Activated CD8-positive, alpha-beta T cell treated with anti-CD3 and anti-CD28 coated beads for 36 hours (primary cell): ENCODE measurements around the gene SKAP1. TPM values are rescaled to one million over a fixed set of nuclear protein-coding genes. Genes with fewer than 3 reads are reported as not detected.
A peak's percentile ranks its signal among the peaks of the same experiment; 100 is the strongest.
"Not testable (repeated sequence)": the region's sequence is repeated elsewhere in the genome, so short reads cannot be mapped to it uniquely, and the experiment has no call there.

ENCODE experiments used
- ATAC-seq: fragments of 200-7000 bp; cut with Tn5 transposase; one replicate; pipeline ENCODE4 v1.10.0; 2021; ENCODE audit warnings: mild to moderate bottlenecking, moderate library complexity
- CTCF ChIA-PET: fragments of 350-600 bp; sonication (Branson Sonifier 250); formaldehyde crosslinking; loops from one replicate; lab custom pipeline; 2021; ENCODE audit warnings: antibody characterized with exemption; lab: Charles Lee
- POLR2A ChIA-PET: fragments of 350-600 bp; sonication (Branson Sonifier 250); formaldehyde crosslinking; loops from one replicate; lab custom pipeline; 2021; ENCODE audit warnings: antibody characterized with exemption; lab: Charles Lee
- DNase-seq: peaks from one replicate; pipeline ENCODE4 v3.0.0-alpha.2; 2020
- H3K27ac Mint-ChIP-seq: one replicate; pipeline ENCODE4 v1.8.0; 2021; ENCODE audit warnings: mild to moderate bottlenecking, mixed read lengths
- H3K27me3 Mint-ChIP-seq: one replicate; pipeline ENCODE4 v1.8.0; 2021; ENCODE audit warnings: mixed read lengths
- H3K36me3 Mint-ChIP-seq: one replicate; pipeline ENCODE4 v1.8.0; 2021; ENCODE audit warnings: low read depth, mixed read lengths
- H3K4me1 Mint-ChIP-seq: one replicate; pipeline ENCODE4 v1.8.0; 2021; ENCODE audit warnings: low read depth, mixed read lengths
- H3K4me3 Mint-ChIP-seq: one replicate; pipeline ENCODE4 v1.8.0; 2021; ENCODE audit warnings: mild to moderate bottlenecking, moderate library complexity, mixed read lengths
- H3K9me3 Mint-ChIP-seq: one replicate; pipeline ENCODE4 v1.8.0; 2021; ENCODE audit warnings: mixed read lengths
- intact Hi-C: fragments of 100-400 bp; cut with micrococcal nuclease; formaldehyde crosslinking; loops from one replicate; pipeline ENCODE4 v1.10.0; 2022
- total RNA-seq, 2 experiments: library from RNA; stranded (reverse); gene quantifications; one replicate each; pipeline ENCODE4 v1.2.3, GENCODE V29; 2021
- TF ChIP-seq, protein P1 (sequence below): fragments of 200-600 bp; IDR thresholded peaks from one replicate; pipeline ENCODE4 v1.8.0; 2022; ENCODE audit warnings: antibody characterized with exemption, mild to moderate bottlenecking

The SKAP1 gene
- total RNA-seq, 2 experiments from 2014 or later = 73.9 to 81.3 TPM

DNA sequence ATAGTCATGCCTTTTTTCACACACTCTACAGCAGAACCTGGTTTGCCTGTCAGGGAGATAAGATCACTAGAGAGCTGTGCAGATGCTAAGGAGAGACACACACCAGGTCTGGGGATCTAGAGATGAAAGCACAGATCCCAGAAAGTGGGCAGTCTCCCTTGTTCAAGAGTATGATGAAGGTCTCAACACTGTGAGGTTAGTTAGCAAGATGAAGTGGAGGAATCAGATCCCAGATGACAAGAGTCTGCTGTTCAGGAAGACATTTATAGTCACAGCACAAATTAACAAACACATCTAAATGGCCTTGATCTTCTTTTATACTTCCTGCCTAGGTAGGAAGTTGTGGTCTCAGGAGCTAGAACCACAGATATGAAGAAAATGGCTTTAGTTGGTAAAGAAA is 23.4 kb upstream of the SKAP1 start:
- DNase-seq = no peak
- H3K27me3 Mint-ChIP-seq = no peaks in the 10 kb centered on the region
- intact Hi-C loops = no loop called here
- CTCF ChIA-PET = interaction anchor here (0.9 to 5.6 kb wide), 11 partner anchors 9 to 140 kb away, joined by 3 to 33 read pairs (median 7); partner anchors contain the start of gene HOXB5
- peak overlapping the region; percentile 89 for H3K27ac Mint-ChIP-seq
- no peaks in the 10 kb centered on the region for H3K9me3 Mint-ChIP-seq
- H3K4me1 Mint-ChIP-seq = peaks cover 55% of the 10 kb centered on the region
- POLR2A ChIA-PET = interaction anchor here (0.6 to 5.4 kb wide), 5 partner anchors 11 to 92 kb away, joined by 3 to 58 read pairs (median 3); no protein-coding TSS in a partner anchor
- H3K4me3 Mint-ChIP-seq = peak overlapping the region; percentile 10
- ATAC-seq = peak; percentile 27
- H3K36me3 Mint-ChIP-seq = peaks cover 4% of the 10 kb centered on the region
- TF ChIP-seq, protein P1, sequence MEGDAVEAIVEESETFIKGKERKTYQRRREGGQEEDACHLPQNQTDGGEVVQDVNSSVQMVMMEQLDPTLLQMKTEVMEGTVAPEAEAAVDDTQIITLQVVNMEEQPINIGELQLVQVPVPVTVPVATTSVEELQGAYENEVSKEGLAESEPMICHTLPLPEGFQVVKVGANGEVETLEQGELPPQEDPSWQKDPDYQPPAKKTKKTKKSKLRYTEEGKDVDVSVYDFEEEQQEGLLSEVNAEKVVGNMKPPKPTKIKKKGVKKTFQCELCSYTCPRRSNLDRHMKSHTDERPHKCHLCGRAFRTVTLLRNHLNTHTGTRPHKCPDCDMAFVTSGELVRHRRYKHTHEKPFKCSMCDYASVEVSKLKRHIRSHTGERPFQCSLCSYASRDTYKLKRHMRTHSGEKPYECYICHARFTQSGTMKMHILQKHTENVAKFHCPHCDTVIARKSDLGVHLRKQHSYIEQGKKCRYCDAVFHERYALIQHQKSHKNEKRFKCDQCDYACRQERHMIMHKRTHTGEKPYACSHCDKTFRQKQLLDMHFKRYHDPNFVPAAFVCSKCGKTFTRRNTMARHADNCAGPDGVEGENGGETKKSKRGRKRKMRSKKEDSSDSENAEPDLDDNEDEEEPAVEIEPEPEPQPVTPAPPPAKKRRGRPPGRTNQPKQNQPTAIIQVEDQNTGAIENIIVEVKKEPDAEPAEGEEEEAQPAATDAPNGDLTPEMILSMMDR = no peak

GRCh38 chr17:48451489-48451888 is 21.5 kb upstream of the SKAP1 start:
- intact Hi-C loops = no loop called here
- ChIA-PET POLR2A (interaction anchor here (1.2 to 5.4 kb wide), 2 partner anchors 9 to 11 kb away, joined by 3 to 58 read pairs; no protein-coding TSS in a partner anchor), CTCF (interaction anchor here (0.7 to 5.6 kb wide), 7 partner anchors 9 to 192 kb away, joined by 3 to 33 read pairs (median 7); partner anchors contain the start of gene HOXB5)
- ATAC-seq (no peak), DNase-seq (no peak)
- peaks cover 4% of the 10 kb centered on the region for H3K36me3 Mint-ChIP-seq
- TF ChIP-seq, protein P1 = no peak
- no peak overlapping the region for H3K27ac Mint-ChIP-seq
- H3K27me3 Mint-ChIP-seq = no peaks in the 10 kb centered on the region
- H3K9me3 Mint-ChIP-seq = no peaks in the 10 kb centered on the region
- H3K4me1 Mint-ChIP-seq = peaks cover 48% of the 10 kb centered on the region
- no peak overlapping the region for H3K4me3 Mint-ChIP-seq

DNA sequence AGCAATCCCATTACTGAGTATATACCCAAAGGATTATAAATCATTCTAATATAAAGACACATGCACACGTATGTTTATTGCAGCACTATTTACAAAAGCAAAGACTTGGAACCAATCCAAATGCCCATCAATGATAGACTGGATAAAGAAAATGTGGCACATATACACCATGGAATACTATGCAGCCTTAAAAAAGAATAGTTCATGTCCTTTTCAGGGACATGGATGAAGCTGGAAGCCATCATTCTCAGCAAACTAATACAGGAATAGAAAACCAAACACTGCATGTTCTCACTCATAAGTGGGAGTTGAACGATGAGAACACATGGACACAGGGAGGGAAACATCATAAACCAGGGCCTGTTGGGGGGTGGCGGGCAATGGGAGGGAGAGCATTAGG is 19.3 kb upstream of the SKAP1 start:
- H3K4me3 Mint-ChIP-seq, DNase-seq, ATAC-seq, H3K27ac Mint-ChIP-seq, intact Hi-C loops, H3K36me3 Mint-ChIP-seq, H3K9me3 Mint-ChIP-seq, H3K27me3 Mint-ChIP-seq: not testable (repeated sequence)
- H3K4me1 Mint-ChIP-seq = peaks cover 46% of the 10 kb centered on the region
- POLR2A ChIA-PET = interaction anchor here (0.9 kb wide), 1 partner anchor 8 kb away, joined by 3 read pairs; no protein-coding TSS in a partner anchor
- CTCF ChIA-PET = interaction anchor here (2.0 kb wide), 1 partner anchor 7 kb away, joined by 7 read pairs; no protein-coding TSS in a partner anchor

- Mint-ChIP-seq H3K4me3 (no peak overlapping the region), H3K27ac (no peak overlapping the region), H3K4me1 (peaks cover 60% of the 10 kb centered on the region), H3K9me3 (peaks cover 8% of the 10 kb centered on the region), H3K36me3 (peaks cover 12% of the 10 kb centered on the region), H3K27me3 (no peaks in the 10 kb centered on the region)
- CTCF ChIA-PET = interaction anchor here (1.1 to 3.0 kb wide), 5 partner anchors 8 to 103 kb away, joined by 3 to 17 read pairs (median 3); no protein-coding TSS in a partner anchor
- TF ChIP-seq, protein P1 = no peak
- POLR2A ChIA-PET = interaction anchor here (0.5 to 7.7 kb wide), 6 partner anchors 9 to 36 kb away, joined by 3 to 58 read pairs (median 4); no protein-coding TSS in a partner anchor
- intact Hi-C loops = no loop called here
- ATAC-seq (no peak), DNase-seq (peak; percentile 22)
Observed at GRCh38 chr17:48445248-48445620, 15.2 kb upstream of the SKAP1 start.

- DNase-seq = peak; percentile 73
- H3K4me3 Mint-ChIP-seq = peak overlapping the region; percentile 59
- no peaks in the 10 kb centered on the region for H3K27me3 Mint-ChIP-seq
- ChIA-PET POLR2A (interaction anchor here (0.8 to 7.7 kb wide), 8 partner anchors 9 to 59 kb away, joined by 3 to 58 read pairs (median 4); no protein-coding TSS in a partner anchor), CTCF (interaction anchor here (0.6 to 3.0 kb wide), 9 partner anchors 9 to 150 kb away, joined by 3 to 17 read pairs (median 3); no protein-coding TSS in a partner anchor)
- peaks cover 65% of the 10 kb centered on the region for H3K4me1 Mint-ChIP-seq
- H3K9me3 Mint-ChIP-seq = peaks cover 8% of the 10 kb centered on the region
- peaks cover 12% of the 10 kb centered on the region for H3K36me3 Mint-ChIP-seq
- ATAC-seq = peak; percentile 37
- TF ChIP-seq, protein P1 = no peak
- intact Hi-C loops = no loop called here
- peak overlapping the region; percentile 90 for H3K27ac Mint-ChIP-seq
Observed at GRCh38 chr17:48444516-48445247, 14.7 kb upstream of the SKAP1 start.
